Germinal center (tissue), 1 donor: ENCODE data around the gene ANKRD11.
"Not testable (repeated sequence)": the region's sequence is repeated elsewhere in the genome, so short reads cannot be mapped to it uniquely, and the experiment has no call there.

ENCODE experiments used
- DNase-seq: peaks from one replicate; pipeline ENCODE4 v3.0.0; 2012; ENCODE audit warnings: mixed read lengths, low spot score

Gene ANKRD11

GRCh38 chr16:89402962-89403361 lies 87.4 kb downstream of the ANKRD11 start:
- DNase-seq = no peak

GRCh38 chr16:89401641-89402445 lies 88.5 kb downstream of the ANKRD11 start:
- no peak for DNase-seq

- no peak for DNase-seq
Measured at GRCh38 chr16:89401205-89401604, 89.2 kb downstream of the ANKRD11 start.

- no peak for DNase-seq
Measured at GRCh38 chr16:89400740-89401139, 89.6 kb downstream of the ANKRD11 start.

- no peak for DNase-seq
Measured at GRCh38 chr16:89398924-89399323, 91.4 kb downstream of the ANKRD11 start.

GRCh38 chr16:89397331-89397861 lies 93.0 kb downstream of the ANKRD11 start:
- DNase-seq = no peak

GRCh38 chr16:89396156-89396555 lies 94.2 kb downstream of the ANKRD11 start:
- DNase-seq = no peak

- DNase-seq = no peak
Measured at GRCh38 chr16:89395150-89396142, 94.9 kb downstream of the ANKRD11 start.

GRCh38 chr16:89393738-89394406 lies 96.5 kb downstream of the ANKRD11 start:
- DNase-seq = no peak

GRCh38 chr16:89392881-89393737 lies 97.3 kb downstream of the ANKRD11 start:
- DNase-seq = no peak

- DNase-seq = not testable (repeated sequence)
Measured at GRCh38 chr16:89390224-89390583, 100.2 kb downstream of the ANKRD11 start.

GRCh38 chr16:89389504-89390223 lies 100.7 kb downstream of the ANKRD11 start:
- not testable (repeated sequence) for DNase-seq

GRCh38 chr16:89388536-89388935 lies 101.8 kb downstream of the ANKRD11 start:
- DNase-seq = no peak

GRCh38 chr16:89386306-89387185 lies 103.8 kb downstream of the ANKRD11 start:
- no peak for DNase-seq

- no peak for DNase-seq
Measured at GRCh38 chr16:89385712-89386111, 104.6 kb downstream of the ANKRD11 start.

- DNase-seq = no peak
Measured at GRCh38 chr16:89384282-89384681, 106.1 kb downstream of the ANKRD11 start.

- no peak for DNase-seq
Measured at GRCh38 chr16:89383095-89384003, 107.0 kb downstream of the ANKRD11 start.

GRCh38 chr16:89382555-89382954 lies 107.8 kb downstream of the ANKRD11 start:
- DNase-seq = not testable (repeated sequence)
